Panc1 (cell line): ENCODE results near the gene LDB2.

Experiments
- POLR2AphosphoS5 ChIP-seq: IDR thresholded peaks from 2 replicates; pipeline ENCODE4 v1.6.1; 2012; ENCODE audit warnings: mild to moderate bottlenecking, low read depth, low read length, moderate library complexity
- SIN3A ChIP-seq: IDR thresholded peaks from 2 replicates; pipeline ENCODE4 v1.6.1; 2012; ENCODE audit warnings: low read depth, mild to moderate bottlenecking, low read length, moderate library complexity, borderline replicate concordance; ENCODE audit not compliant: insufficient read depth
- TCF7L2 ChIP-seq: IDR thresholded peaks from 2 replicates; pipeline ENCODE4 v1.6.1; 2011; ENCODE audit warnings: mild to moderate bottlenecking, low read depth, low read length, inconsistent platforms
- TF ChIP-seq, protein P1 (sequence below): fragments of 450-650 bp; IDR thresholded peaks from 2 replicates; pipeline ENCODE4 v1.5.1; 2017; ENCODE audit warnings: mild to moderate bottlenecking
- TF ChIP-seq, protein P2 (sequence below), 2 experiments: IDR thresholded peaks; 2 replicates each; pipeline ENCODE4 v1.6.1; 2011 to 2012; ENCODE audit warnings: low read depth in 2 of 2, control low read depth in 1 of 2, low read length in 1 of 2, mild to moderate bottlenecking in 1 of 2, moderate library complexity in 1 of 2; ENCODE audit not compliant: insufficient read depth in 1 of 2

DNA sequence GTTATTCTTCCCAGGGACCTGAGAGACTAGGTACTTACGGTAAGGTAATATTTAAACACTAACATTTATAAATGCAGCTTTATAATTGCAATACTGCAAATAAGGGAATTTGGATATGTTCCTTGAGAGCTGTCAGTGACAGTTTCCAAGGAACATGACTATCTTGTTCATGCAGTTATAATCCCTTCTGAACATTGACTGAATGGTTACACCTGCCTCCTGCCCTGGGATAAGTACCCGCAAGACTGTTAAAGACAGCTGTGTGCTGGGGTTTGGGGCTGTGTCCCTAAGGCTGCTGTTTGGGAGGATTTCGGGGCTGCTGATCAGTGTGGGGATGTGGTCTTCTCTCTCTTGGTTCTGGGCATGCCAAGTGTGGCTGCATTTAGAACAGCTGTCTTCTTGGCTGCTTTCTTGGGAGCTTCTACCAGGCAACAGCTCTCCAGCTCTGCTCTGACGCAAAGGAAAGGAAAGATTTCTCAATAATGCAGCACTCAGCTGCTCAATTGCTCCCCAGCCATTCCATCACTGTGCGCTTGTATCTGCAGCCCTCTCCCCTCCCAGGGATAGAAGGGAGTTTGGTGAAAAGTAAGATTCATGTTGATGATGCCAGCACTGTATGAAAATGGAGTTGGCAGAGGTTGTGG is 373.4 kb downstream of the LDB2 start:
- TF ChIP-seq POLR2AphosphoS5 (no peak), TCF7L2 (no peak), SIN3A (no peak)
- TF ChIP-seq, protein P1, sequence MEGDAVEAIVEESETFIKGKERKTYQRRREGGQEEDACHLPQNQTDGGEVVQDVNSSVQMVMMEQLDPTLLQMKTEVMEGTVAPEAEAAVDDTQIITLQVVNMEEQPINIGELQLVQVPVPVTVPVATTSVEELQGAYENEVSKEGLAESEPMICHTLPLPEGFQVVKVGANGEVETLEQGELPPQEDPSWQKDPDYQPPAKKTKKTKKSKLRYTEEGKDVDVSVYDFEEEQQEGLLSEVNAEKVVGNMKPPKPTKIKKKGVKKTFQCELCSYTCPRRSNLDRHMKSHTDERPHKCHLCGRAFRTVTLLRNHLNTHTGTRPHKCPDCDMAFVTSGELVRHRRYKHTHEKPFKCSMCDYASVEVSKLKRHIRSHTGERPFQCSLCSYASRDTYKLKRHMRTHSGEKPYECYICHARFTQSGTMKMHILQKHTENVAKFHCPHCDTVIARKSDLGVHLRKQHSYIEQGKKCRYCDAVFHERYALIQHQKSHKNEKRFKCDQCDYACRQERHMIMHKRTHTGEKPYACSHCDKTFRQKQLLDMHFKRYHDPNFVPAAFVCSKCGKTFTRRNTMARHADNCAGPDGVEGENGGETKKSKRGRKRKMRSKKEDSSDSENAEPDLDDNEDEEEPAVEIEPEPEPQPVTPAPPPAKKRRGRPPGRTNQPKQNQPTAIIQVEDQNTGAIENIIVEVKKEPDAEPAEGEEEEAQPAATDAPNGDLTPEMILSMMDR: no peak
- TF ChIP-seq, protein P2, sequence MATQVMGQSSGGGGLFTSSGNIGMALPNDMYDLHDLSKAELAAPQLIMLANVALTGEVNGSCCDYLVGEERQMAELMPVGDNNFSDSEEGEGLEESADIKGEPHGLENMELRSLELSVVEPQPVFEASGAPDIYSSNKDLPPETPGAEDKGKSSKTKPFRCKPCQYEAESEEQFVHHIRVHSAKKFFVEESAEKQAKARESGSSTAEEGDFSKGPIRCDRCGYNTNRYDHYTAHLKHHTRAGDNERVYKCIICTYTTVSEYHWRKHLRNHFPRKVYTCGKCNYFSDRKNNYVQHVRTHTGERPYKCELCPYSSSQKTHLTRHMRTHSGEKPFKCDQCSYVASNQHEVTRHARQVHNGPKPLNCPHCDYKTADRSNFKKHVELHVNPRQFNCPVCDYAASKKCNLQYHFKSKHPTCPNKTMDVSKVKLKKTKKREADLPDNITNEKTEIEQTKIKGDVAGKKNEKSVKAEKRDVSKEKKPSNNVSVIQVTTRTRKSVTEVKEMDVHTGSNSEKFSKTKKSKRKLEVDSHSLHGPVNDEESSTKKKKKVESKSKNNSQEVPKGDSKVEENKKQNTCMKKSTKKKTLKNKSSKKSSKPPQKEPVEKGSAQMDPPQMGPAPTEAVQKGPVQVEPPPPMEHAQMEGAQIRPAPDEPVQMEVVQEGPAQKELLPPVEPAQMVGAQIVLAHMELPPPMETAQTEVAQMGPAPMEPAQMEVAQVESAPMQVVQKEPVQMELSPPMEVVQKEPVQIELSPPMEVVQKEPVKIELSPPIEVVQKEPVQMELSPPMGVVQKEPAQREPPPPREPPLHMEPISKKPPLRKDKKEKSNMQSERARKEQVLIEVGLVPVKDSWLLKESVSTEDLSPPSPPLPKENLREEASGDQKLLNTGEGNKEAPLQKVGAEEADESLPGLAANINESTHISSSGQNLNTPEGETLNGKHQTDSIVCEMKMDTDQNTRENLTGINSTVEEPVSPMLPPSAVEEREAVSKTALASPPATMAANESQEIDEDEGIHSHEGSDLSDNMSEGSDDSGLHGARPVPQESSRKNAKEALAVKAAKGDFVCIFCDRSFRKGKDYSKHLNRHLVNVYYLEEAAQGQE (IDR thresholded peaks at IDR 0.05; ENCODE audit: insufficient read depth in 1 of 2, low read depth in 2 of 2, low read length in 1 of 2): no peak
